H9 (cell line): ENCODE measurements around the gene TRPM5. TPM values are rescaled to one million over a fixed set of nuclear protein-coding genes. Genes with fewer than 3 reads are reported as not detected.

Experiments used
- DNase-seq: peaks from one replicate; pipeline ENCODE4 v3.0.0-alpha.2; 2017
- H2AFZ ChIP-seq: one replicate; pipeline ENCODE4 v1.6.1; 2013; ENCODE audit warnings: mild to moderate bottlenecking, low read length, control low read depth, moderate library complexity
- H2AK5ac ChIP-seq: 2 replicates; pipeline ENCODE4 v1.6.1; 2013; ENCODE audit warnings: low read length, control low read depth, mixed read lengths; ENCODE audit not compliant: insufficient read length
- H2BK120ac ChIP-seq: one replicate; pipeline ENCODE4 v1.6.1; 2013; ENCODE audit warnings: low read depth, mild to moderate bottlenecking, low read length, control low read depth, inconsistent platforms; ENCODE audit not compliant: poor library complexity, severe bottlenecking
- H2BK12ac ChIP-seq: 2 replicates; pipeline ENCODE4 v1.6.1; 2013; ENCODE audit warnings: low read length, control low read depth, mixed read lengths, low read depth; ENCODE audit not compliant: insufficient read length
- H2BK15ac ChIP-seq: 2 replicates; pipeline ENCODE4 v1.6.1; 2013; ENCODE audit warnings: low read depth, low read length, control low read depth
- H2BK20ac ChIP-seq: one replicate; pipeline ENCODE4 v1.6.1; 2013; ENCODE audit warnings: low read depth, mild to moderate bottlenecking, low read length, control low read depth, inconsistent platforms; ENCODE audit not compliant: poor library complexity, severe bottlenecking
- H2BK5ac ChIP-seq: 2 replicates; pipeline ENCODE4 v1.6.1; 2013; ENCODE audit warnings: low read length, control low read depth, mixed read lengths; ENCODE audit not compliant: insufficient read length
- H3K14ac ChIP-seq: 2 replicates; pipeline ENCODE4 v1.6.1; 2013; ENCODE audit warnings: low read length, control low read depth; ENCODE audit not compliant: insufficient read depth
- H3K18ac ChIP-seq: 2 replicates; pipeline ENCODE4 v1.6.1; 2013; ENCODE audit warnings: low read depth, mild to moderate bottlenecking, mixed read lengths, low read length, control low read depth; ENCODE audit not compliant: insufficient read length
- H3K23ac ChIP-seq: 2 replicates; pipeline ENCODE4 v1.6.1; 2013; ENCODE audit warnings: low read length, control low read depth, mixed read lengths, low read depth; ENCODE audit not compliant: insufficient read length
- H3K23me2 ChIP-seq: 2 replicates; pipeline ENCODE4 v1.6.1; 2013; ENCODE audit warnings: low read depth, mild to moderate bottlenecking, mixed read lengths, low read length, control low read depth; ENCODE audit not compliant: insufficient read length, poor library complexity, severe bottlenecking
- H3K27ac ChIP-seq: 2 replicates; pipeline ENCODE4 v1.5.1; 2013; ENCODE audit warnings: low read length, control low read depth, mixed read lengths, low read depth; ENCODE audit not compliant: insufficient read length
- H3K27me3 ChIP-seq: 2 replicates; pipeline ENCODE4 v1.6.1; 2013; ENCODE audit warnings: low read length, control low read depth, inconsistent platforms; ENCODE audit not compliant: insufficient read depth
- H3K4ac ChIP-seq: 2 replicates; pipeline ENCODE4 v1.6.1; 2013; ENCODE audit warnings: low read depth, mild to moderate bottlenecking, control low read depth, inconsistent platforms, low read length, moderate library complexity
- H3K4me1 ChIP-seq: 2 replicates; pipeline ENCODE4 v1.6.1; 2013; ENCODE audit warnings: low read length, control low read depth, inconsistent platforms; ENCODE audit not compliant: insufficient read depth
- H3K4me2 ChIP-seq: 2 replicates; pipeline ENCODE4 v1.6.1; 2013; ENCODE audit warnings: low read length, control low read depth, mixed read lengths; ENCODE audit not compliant: insufficient read length, insufficient read depth
- H3K56ac ChIP-seq: 2 replicates; pipeline ENCODE4 v1.6.1; 2013; ENCODE audit warnings: low read depth, mild to moderate bottlenecking, mixed read lengths, low read length, control low read depth; ENCODE audit not compliant: insufficient read length
- H3K79me1 ChIP-seq: 2 replicates; pipeline ENCODE4 v1.6.1; 2013; ENCODE audit warnings: low read depth, mild to moderate bottlenecking, moderate library complexity, low read length, control low read depth, inconsistent platforms; ENCODE audit not compliant: insufficient read depth, poor library complexity, severe bottlenecking
- H3K79me2 ChIP-seq: 2 replicates; pipeline ENCODE4 v1.6.1; 2013; ENCODE audit warnings: low read length, control low read depth, inconsistent platforms; ENCODE audit not compliant: insufficient read depth
- H3K9ac ChIP-seq: 2 replicates; pipeline ENCODE4 v1.6.1; 2013; ENCODE audit warnings: low read length, control low read depth, mixed read lengths; ENCODE audit not compliant: insufficient read length; ENCODE audit errors: extremely low read depth
- H3K9me3 ChIP-seq: one replicate; pipeline ENCODE4 v1.6.1; 2013; ENCODE audit warnings: low read depth, low read length, inconsistent platforms; ENCODE audit not compliant: control insufficient read depth
- H3T11ph ChIP-seq: one replicate; pipeline ENCODE4 v1.6.1; 2013; ENCODE audit warnings: mild to moderate bottlenecking, low read length, control low read depth, inconsistent platforms
- H4K20me1 ChIP-seq: one replicate; pipeline ENCODE4 v1.6.1; 2013; ENCODE audit not compliant: control insufficient read depth, insufficient read length, insufficient read depth
- H4K5ac ChIP-seq: 2 replicates; pipeline ENCODE4 v1.6.1; 2013; ENCODE audit warnings: low read depth, mild to moderate bottlenecking, mixed read lengths, low read length, control low read depth; ENCODE audit not compliant: insufficient read length
- H4K8ac ChIP-seq: replicated peaks from 2 replicates; pipeline ENCODE4 v1.6.1; 2013; ENCODE audit warnings: low read length, control low read depth, mixed read lengths, low read depth; ENCODE audit not compliant: insufficient read length
- H4K91ac ChIP-seq: 2 replicates; pipeline ENCODE4 v1.6.1; 2013; ENCODE audit warnings: low read depth, mild to moderate bottlenecking, moderate library complexity, mixed read lengths, low read length, control low read depth; ENCODE audit not compliant: insufficient read length
- H3K27ac Mint-ChIP-seq, 3 experiments: 2 replicates in 2 of 3; 3 replicates in 1 of 3; pipeline ENCODE4 v1.8.0; 2020 to 2021; ENCODE audit warnings: mixed read lengths in 3 of 3, mild to moderate bottlenecking in 1 of 3, moderate library complexity in 1 of 3
- H3K27me3 Mint-ChIP-seq: 2 replicates; pipeline ENCODE4 v1.8.0; 2021; ENCODE audit warnings: low read depth, mild to moderate bottlenecking, moderate library complexity, mixed read lengths
- H3K36me3 Mint-ChIP-seq, 3 experiments: 2 replicates in 2 of 3; 3 replicates in 1 of 3; pipeline ENCODE4 v1.8.0; 2020 to 2021; ENCODE audit warnings: low read depth in 3 of 3, mixed read lengths in 3 of 3; ENCODE audit not compliant: insufficient read depth in 1 of 3
- H3K4me1 Mint-ChIP-seq, 2 experiments: 2 replicates each; pipeline ENCODE4 v1.8.0; 2020; ENCODE audit warnings: mixed read lengths in 2 of 2
- H3K4me3 Mint-ChIP-seq, 2 experiments: 2 replicates in 1 of 2; 3 replicates in 1 of 2; pipeline ENCODE4 v1.8.0; 2020 to 2021; ENCODE audit warnings: mild to moderate bottlenecking in 2 of 2, mixed read lengths in 2 of 2, moderate library complexity in 1 of 2
- H3K9me3 Mint-ChIP-seq, 2 experiments: 2 replicates in 1 of 2; 3 replicates in 1 of 2; pipeline ENCODE4 v1.8.0; 2020; ENCODE audit warnings: mild to moderate bottlenecking in 2 of 2, mixed read lengths in 2 of 2, moderate library complexity in 1 of 2
- WGBS: extraction: QIAGEN DNeasy Blood & Tissue Kit; methylation state at CpG from one replicate; pipeline ENCODE4 v1.1.7; 2013; ENCODE audit warnings: missing lambda C conversion rate, low lambda C conversion rate, mixed read lengths; ENCODE audit not compliant: insufficient read length; ENCODE audit errors: extremely low coverage; 5-methylcytosine and 5-hydroxymethylcytosine counted together
- total RNA-seq: library from RNA; stranded (reverse); gene quantifications from 2 replicates; pipeline ENCODE4 v1.2.1, GENCODE V29; 2021
- TF ChIP-seq, protein P1 (sequence below): fragments of 200-600 bp; sonication (generic); conservative IDR thresholded peaks from 3 replicates; pipeline ENCODE4 v1.8.0; 2021; ENCODE audit warnings: antibody characterized with exemption, mild to moderate bottlenecking

Gene TRPM5
- total RNA-seq, 1 experiment from 2014 or later = 0.09 TPM

GRCh38 chr11:2489083-2489482 lies 44.8 kb upstream of the TRPM5 start:
- peaks cover 27% of the 10 kb centered on the region in 2 experiments for H3K9me3 Mint-ChIP-seq
- H3T11ph ChIP-seq = no peak overlapping the region
- H4K8ac ChIP-seq = no peak overlapping the region
- H2BK12ac ChIP-seq = no peak overlapping the region
- no peak overlapping the region for H4K5ac ChIP-seq
- peaks cover 0 to 2% (median 0%) of the 10 kb centered on the region in 3 experiments; a peak in 2 of 7 replicates for H3K36me3 Mint-ChIP-seq
- H2AK5ac ChIP-seq = no peak overlapping the region
- no peaks in the 10 kb centered on the region for H3K4me1 ChIP-seq
- TF ChIP-seq, protein P1, sequence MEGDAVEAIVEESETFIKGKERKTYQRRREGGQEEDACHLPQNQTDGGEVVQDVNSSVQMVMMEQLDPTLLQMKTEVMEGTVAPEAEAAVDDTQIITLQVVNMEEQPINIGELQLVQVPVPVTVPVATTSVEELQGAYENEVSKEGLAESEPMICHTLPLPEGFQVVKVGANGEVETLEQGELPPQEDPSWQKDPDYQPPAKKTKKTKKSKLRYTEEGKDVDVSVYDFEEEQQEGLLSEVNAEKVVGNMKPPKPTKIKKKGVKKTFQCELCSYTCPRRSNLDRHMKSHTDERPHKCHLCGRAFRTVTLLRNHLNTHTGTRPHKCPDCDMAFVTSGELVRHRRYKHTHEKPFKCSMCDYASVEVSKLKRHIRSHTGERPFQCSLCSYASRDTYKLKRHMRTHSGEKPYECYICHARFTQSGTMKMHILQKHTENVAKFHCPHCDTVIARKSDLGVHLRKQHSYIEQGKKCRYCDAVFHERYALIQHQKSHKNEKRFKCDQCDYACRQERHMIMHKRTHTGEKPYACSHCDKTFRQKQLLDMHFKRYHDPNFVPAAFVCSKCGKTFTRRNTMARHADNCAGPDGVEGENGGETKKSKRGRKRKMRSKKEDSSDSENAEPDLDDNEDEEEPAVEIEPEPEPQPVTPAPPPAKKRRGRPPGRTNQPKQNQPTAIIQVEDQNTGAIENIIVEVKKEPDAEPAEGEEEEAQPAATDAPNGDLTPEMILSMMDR = no peak
- H4K20me1 ChIP-seq = no peaks in the 10 kb centered on the region
- no peak overlapping the region for H2BK5ac ChIP-seq
- no peak overlapping the region for H2AFZ ChIP-seq
- no peak overlapping the region for H2BK15ac ChIP-seq
- H4K91ac ChIP-seq = no peak overlapping the region
- no peak overlapping the region for H3K27ac Mint-ChIP-seq
- no peaks in the 10 kb centered on the region for H3K9me3 ChIP-seq
- no peak overlapping the region for H3K18ac ChIP-seq
- H3K4me2 ChIP-seq = no peak overlapping the region
- peaks cover 97% of the 10 kb centered on the region for H3K27me3 Mint-ChIP-seq
- no peak overlapping the region for H3K23ac ChIP-seq
- H2BK120ac ChIP-seq = no peak overlapping the region
- H3K56ac ChIP-seq = no peak overlapping the region
- H3K14ac ChIP-seq = no peak overlapping the region
- no peaks in the 10 kb centered on the region for H3K79me1 ChIP-seq
- H3K4ac ChIP-seq = no peak overlapping the region
- H3K23me2 ChIP-seq = no peaks in the 10 kb centered on the region
- DNase-seq = no peak
- no peaks in the 10 kb centered on the region for H3K79me2 ChIP-seq
- H3K9ac ChIP-seq = no peak overlapping the region
- no peak overlapping the region for H3K27ac ChIP-seq
- no peak overlapping the region for H3K4me3 Mint-ChIP-seq
- H3K4me1 Mint-ChIP-seq = no peaks in the 10 kb centered on the region
- H2BK20ac ChIP-seq = no peak overlapping the region
- no CpG with 5 or more reads among the region's 2 CpGs for WGBS
- peaks cover 9% of the 10 kb centered on the region; the same call in 1 of the 2 replicates for H3K27me3 ChIP-seq
